ENCODE data around the gene PLEKHM3. TPM values are rescaled to one million over a fixed set of nuclear protein-coding genes. Genes with fewer than 3 reads are reported as not detected.

Gene PLEKHM3
- total RNA-seq, 2 experiments from 2014 or later, result 4.9 to 5.4 TPM

DNA sequence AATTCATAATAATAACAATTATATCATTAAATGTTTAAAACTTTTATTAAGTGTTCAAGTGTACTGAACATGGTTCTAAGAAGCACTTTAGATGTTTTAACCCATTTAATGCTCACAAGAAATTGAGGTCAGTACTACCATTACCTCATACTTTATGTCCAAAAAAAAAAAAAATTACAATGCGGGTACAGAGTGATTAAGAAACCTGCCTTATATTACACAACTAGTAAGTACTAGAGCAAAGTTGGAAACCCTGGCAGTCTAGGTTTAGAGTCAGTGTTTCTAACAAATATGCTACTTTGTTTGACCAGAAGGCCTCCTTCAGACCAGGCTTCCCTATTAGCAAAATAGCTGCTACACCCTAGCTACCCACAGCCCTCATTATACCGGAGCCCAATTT is 28.5 kb downstream of the PLEKHM3 start:
- no peaks in the 10 kb centered on the region for H3K27me3 Mint-ChIP-seq
- peaks cover 5% of the 10 kb centered on the region for H3K4me1 Mint-ChIP-seq
- CTCF ChIA-PET, result interaction anchor here (1.3 kb wide), 1 partner anchor 24 kb away, joined by 3 read pairs; no protein-coding TSS in a partner anchor
- POLR2A ChIA-PET, result no interaction called here
- H3K9me3 Mint-ChIP-seq, result no peaks in the 10 kb centered on the region
- DNase-seq, result no peak
- no peak overlapping the region for H3K27ac Mint-ChIP-seq
- no peaks in the 10 kb centered on the region for H3K36me3 Mint-ChIP-seq (ENCODE audit: low read depth)
- H3K4me3 Mint-ChIP-seq, result no peak overlapping the region

DNA sequence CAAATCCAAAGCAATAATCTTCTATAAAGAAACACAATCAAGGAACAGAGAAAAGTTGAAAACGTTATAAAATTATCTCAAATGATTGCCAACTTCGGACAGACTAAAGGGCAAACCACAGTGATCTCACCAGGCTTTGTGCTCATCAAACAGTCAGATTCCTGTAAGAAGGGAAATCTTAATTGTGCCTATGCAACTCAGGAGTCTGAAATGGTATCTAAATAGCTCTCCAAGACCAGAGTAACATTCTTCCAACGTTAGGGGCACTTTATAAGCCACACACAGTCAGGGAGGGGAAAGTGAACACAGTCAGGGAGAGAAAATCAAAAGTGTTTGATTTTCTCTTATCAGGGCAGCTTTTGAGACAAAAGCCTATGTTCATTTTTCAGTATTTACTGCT is 29.4 kb downstream of the PLEKHM3 start:
- no peak overlapping the region for H3K4me3 Mint-ChIP-seq
- H3K27me3 Mint-ChIP-seq, result no peaks in the 10 kb centered on the region
- no peaks in the 10 kb centered on the region for H3K9me3 Mint-ChIP-seq
- H3K36me3 Mint-ChIP-seq (ENCODE audit: low read depth), result no peaks in the 10 kb centered on the region
- CTCF ChIA-PET, result interaction anchor here (1.3 kb wide), 1 partner anchor 23 kb away, joined by 3 read pairs; no protein-coding TSS in a partner anchor
- no peak overlapping the region for H3K27ac Mint-ChIP-seq
- no peak for DNase-seq
- peaks cover 5% of the 10 kb centered on the region for H3K4me1 Mint-ChIP-seq
- POLR2A ChIA-PET, result no interaction called here

DNA sequence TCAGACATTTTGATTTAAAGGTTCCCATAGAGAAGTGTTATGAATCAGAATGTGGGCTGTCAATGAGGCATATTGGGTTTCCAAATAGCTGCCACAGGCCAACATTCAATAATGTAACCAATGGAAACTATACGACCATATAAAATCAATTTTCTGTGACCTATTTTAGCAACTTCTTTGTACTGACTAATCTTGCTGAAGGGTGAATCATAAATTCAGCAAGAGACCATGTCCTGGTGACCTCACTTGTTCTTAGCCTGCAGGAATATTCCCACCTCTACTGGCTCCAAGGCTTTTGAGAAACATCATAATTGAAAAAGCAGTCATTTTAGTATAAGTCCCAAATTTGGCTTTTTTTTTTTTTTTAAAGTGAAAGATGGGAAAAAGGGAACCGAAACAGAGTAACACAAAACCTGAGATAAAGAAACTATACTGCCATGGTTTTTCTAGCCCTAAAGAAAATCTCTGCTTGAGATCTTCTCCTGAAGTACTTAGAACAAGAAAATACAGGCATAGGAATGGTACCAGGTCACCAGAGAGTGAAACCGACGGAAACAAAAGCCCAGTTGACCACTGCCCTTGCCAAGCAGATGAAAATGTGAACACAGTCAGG is 32.1 kb downstream of the PLEKHM3 start:
- H3K9me3 Mint-ChIP-seq, result no peaks in the 10 kb centered on the region
- DNase-seq, result no peak
- CTCF ChIA-PET, result no interaction called here
- no peak overlapping the region for H3K4me3 Mint-ChIP-seq
- peaks cover 5% of the 10 kb centered on the region for H3K4me1 Mint-ChIP-seq
- H3K27ac Mint-ChIP-seq, result no peak overlapping the region
- no peaks in the 10 kb centered on the region for H3K36me3 Mint-ChIP-seq (ENCODE audit: low read depth)
- POLR2A ChIA-PET, result no interaction called here
- no peaks in the 10 kb centered on the region for H3K27me3 Mint-ChIP-seq

DNA sequence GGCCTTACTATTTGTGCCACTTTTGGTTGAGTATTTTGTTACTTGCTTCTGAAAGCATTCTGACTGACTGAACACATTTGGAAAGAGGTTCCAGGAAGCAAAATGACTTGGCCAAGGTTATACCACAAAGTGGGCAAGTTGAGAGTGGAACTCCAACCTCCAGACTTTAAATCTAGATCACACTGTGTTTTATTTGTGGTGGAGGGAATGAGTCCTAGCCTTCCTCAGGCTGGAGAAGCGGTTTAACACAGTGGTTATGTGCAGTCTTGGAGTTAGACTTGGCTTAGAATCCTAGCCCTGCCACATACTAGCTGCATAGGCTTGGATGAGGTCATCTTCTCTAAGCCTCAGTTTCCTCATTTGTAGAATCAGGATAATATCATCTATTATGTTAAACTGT is 33.4 kb downstream of the PLEKHM3 start:
- ChIA-PET POLR2A (no interaction called here), CTCF (no interaction called here)
- H3K4me3 Mint-ChIP-seq, result no peak overlapping the region
- H3K4me1 Mint-ChIP-seq, result peaks cover 5% of the 10 kb centered on the region
- no peaks in the 10 kb centered on the region for H3K27me3 Mint-ChIP-seq
- no peaks in the 10 kb centered on the region for H3K36me3 Mint-ChIP-seq (ENCODE audit: low read depth)
- no peak for DNase-seq
- H3K9me3 Mint-ChIP-seq, result no peaks in the 10 kb centered on the region
- no peak overlapping the region for H3K27ac Mint-ChIP-seq

DNA sequence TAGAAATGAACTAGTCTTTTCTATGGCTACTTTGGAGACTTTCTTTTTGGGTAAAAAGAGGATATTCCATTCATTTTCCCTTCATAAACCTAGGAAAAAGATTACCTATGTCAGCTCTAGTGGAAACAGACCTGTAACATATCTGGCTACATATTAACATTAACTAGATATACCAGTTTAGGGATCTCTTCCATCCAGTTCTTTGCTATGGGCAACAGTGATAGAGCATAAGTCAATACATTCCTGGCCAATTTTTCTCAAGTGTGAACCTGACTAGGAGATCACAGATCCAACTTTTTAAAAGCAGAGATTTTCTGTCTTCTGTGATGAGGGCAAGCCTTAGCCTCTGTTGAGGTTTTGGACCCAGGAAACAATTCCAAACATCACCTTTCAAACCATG is 34.5 kb downstream of the PLEKHM3 start:
- ChIA-PET POLR2A (no interaction called here), CTCF (no interaction called here)
- H3K36me3 Mint-ChIP-seq (ENCODE audit: low read depth), result no peaks in the 10 kb centered on the region
- no peak overlapping the region for H3K27ac Mint-ChIP-seq
- no peak for DNase-seq
- no peaks in the 10 kb centered on the region for H3K27me3 Mint-ChIP-seq
- H3K4me3 Mint-ChIP-seq, result no peak overlapping the region
- no peaks in the 10 kb centered on the region for H3K4me1 Mint-ChIP-seq
- no peaks in the 10 kb centered on the region for H3K9me3 Mint-ChIP-seq

DNA sequence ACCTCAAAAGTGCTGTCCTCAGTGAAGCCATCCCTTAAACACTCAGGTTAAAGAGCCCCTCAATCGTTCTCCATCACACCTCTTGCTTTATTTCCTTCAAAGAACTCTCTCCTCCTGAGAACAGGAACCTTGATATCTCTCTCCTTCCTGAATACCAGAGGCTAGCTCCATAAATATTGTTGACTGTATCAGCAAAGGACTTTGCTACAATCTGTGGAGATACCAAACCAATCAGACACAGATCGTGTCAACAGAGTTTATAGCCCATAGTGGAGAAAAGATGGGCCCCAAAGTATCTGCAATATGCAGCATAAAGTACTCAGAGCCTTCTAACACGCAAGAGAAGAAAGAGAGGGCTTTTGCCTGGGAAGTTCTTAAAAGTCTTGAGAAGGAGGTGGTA is 36.4 kb downstream of the PLEKHM3 start:
- ChIA-PET POLR2A (no interaction called here), CTCF (no interaction called here)
- H3K4me1 Mint-ChIP-seq, result peaks cover 5% of the 10 kb centered on the region
- H3K4me3 Mint-ChIP-seq, result no peak overlapping the region
- DNase-seq, result no peak
- H3K9me3 Mint-ChIP-seq, result no peaks in the 10 kb centered on the region
- H3K27ac Mint-ChIP-seq, result no peak overlapping the region
- no peaks in the 10 kb centered on the region for H3K36me3 Mint-ChIP-seq (ENCODE audit: low read depth)
- H3K27me3 Mint-ChIP-seq, result no peaks in the 10 kb centered on the region

DNA sequence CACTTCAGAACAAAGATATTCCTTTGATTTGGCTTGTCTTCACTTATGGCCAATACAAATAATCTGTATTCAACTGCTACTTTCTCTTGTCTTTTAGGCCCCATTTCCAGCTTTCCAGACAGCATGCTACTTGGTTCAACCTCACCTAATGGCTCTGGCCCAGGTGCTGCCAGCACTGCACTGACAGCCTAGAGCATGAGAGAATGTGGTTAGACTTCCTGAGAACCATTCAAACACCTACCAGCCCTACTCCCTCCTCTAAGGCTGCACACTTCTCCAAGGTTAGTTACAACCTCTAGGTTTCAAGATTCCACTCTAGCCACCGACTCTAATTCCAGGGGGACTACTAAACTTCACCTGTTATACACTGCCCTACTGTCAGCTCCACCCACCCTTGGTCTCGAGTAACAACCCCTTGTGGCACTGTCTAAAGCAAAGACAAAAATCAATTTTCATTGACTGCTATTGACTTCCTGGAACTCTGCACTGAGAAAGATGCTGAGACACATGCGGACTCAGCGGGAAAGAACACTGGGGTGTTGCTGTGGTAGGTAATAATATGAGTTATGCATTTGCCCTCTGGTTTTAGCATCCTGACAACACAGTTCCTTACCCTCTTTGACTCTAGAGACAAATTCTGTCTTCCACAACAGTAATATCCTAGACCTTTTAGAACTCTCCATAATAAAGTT is 38.2 kb downstream of the PLEKHM3 start:
- CTCF ChIA-PET, result interaction anchor here (1.0 to 1.2 kb wide), 2 partner anchors 11 to 53 kb away, joined by 3 to 5 read pairs; no protein-coding TSS in a partner anchor
- Mint-ChIP-seq H3K9me3 (no peaks in the 10 kb centered on the region), H3K4me1 (peaks cover 5% of the 10 kb centered on the region), H3K27ac (no peak overlapping the region), H3K4me3 (no peak overlapping the region), H3K27me3 (no peaks in the 10 kb centered on the region), H3K36me3 (ENCODE audit: low read depth) (no peaks in the 10 kb centered on the region)
- no peak for DNase-seq
- POLR2A ChIA-PET, result no interaction called here

DNA sequence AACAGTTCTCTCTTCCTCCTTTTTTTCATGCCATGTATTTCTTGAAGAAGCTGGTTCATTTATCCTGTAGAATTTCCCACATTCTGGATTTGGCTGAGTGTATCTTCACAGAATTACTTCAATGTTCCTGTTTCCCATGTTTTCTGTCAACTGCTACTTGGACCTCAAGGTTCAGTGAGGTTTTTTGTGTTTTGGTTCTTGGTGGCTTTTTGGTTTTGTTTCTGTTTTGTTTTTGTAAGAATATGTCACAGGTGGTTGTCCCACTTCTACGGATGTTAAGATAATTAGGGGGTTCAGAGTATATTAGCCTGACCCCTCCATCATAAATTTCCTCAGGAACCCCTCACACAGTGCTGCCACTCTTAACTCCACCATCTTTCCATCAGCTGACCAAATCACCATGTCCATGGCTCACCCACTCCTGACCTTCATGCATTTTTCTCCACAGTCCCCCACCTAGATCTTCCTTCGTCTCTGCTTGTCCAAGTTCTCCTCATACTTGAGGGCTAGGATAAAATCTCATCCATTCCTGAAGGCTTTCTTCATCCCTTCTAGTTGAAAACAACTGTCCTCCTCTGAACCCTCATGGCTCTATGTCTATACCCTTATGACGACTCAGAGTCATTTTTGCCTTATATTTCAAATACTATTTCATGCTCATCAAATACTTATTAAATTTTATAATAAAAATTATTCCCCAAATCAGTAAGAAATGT is 40.4 kb downstream of the PLEKHM3 start:
- no peaks in the 10 kb centered on the region for H3K27me3 Mint-ChIP-seq
- peaks cover 5% of the 10 kb centered on the region for H3K4me1 Mint-ChIP-seq
- no peaks in the 10 kb centered on the region for H3K36me3 Mint-ChIP-seq (ENCODE audit: low read depth)
- H3K27ac Mint-ChIP-seq, result no peak overlapping the region
- H3K4me3 Mint-ChIP-seq, result no peak overlapping the region
- no peak for DNase-seq
- CTCF ChIA-PET, result no interaction called here
- no peaks in the 10 kb centered on the region for H3K9me3 Mint-ChIP-seq
- POLR2A ChIA-PET, result no interaction called here

DNA sequence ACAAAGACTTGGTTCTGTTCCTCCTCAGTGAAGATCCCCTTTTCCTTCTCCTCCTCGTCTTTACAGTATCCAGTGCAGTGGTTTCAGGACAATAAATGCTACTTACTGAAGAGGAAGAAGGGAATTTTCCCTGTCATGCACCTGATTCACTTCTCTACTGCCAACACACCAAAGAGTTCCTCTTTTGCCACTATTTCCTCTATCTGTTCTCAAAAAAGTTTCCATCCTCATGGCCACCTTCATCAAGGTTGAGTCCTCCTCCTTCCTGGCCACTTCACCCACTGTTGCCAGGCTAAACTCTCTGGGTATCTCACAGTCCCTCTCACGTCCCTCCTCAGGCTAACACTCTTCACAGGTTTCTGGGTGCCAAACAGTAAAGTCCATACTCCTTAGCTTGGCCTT is 41.7 kb downstream of the PLEKHM3 start:
- POLR2A ChIA-PET, result no interaction called here
- Mint-ChIP-seq H3K4me3 (no peak overlapping the region), H3K9me3 (no peaks in the 10 kb centered on the region), H3K27ac (no peak overlapping the region), H3K4me1 (peaks cover 5% of the 10 kb centered on the region), H3K27me3 (no peaks in the 10 kb centered on the region), H3K36me3 (ENCODE audit: low read depth) (no peaks in the 10 kb centered on the region)
- no peak for DNase-seq
- CTCF ChIA-PET, result no interaction called here

DNA sequence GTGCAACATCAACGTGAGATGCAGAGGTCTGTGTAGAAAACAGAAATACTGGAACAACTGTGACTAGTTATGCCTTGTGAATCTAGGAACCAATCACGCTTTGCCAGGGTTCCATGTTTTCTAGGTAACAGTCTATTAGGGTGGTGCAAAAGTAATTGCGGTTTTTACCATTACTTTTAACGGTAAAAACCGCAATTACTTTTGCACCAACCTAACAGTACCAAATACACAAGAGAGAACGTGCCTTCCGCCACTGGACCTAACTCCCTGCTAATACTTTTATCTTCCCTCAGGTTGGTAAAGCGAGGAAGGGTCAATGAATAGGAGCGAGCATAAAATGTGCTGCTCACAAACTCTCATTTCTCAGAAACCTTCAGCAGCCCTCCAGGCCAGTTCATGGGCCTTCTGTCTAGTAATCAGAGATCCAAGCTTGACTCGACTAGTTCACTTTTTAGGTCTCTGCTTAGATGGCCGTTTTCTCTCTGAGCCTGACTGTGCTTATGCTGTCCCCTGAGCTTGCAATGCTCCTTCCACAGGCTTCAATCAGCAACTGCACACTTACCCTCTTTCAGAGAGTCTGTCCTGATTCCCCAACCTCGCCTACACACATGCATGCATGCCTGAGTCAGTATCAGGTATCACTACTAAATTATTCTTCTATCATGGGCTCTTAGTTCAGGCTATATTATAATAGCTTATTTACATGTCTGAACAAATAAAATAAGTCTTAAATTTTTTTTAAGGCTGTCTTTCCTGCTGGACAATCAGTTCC is 47.0 kb downstream of the PLEKHM3 start:
- POLR2A ChIA-PET, result no interaction called here
- no peak for DNase-seq
- H3K4me3 Mint-ChIP-seq, result no peak overlapping the region
- H3K4me1 Mint-ChIP-seq, result peaks cover 3% of the 10 kb centered on the region
- H3K27ac Mint-ChIP-seq, result no peak overlapping the region
- H3K9me3 Mint-ChIP-seq, result no peaks in the 10 kb centered on the region
- H3K27me3 Mint-ChIP-seq, result no peaks in the 10 kb centered on the region
- CTCF ChIA-PET, result no interaction called here
- no peaks in the 10 kb centered on the region for H3K36me3 Mint-ChIP-seq (ENCODE audit: low read depth)

DNA sequence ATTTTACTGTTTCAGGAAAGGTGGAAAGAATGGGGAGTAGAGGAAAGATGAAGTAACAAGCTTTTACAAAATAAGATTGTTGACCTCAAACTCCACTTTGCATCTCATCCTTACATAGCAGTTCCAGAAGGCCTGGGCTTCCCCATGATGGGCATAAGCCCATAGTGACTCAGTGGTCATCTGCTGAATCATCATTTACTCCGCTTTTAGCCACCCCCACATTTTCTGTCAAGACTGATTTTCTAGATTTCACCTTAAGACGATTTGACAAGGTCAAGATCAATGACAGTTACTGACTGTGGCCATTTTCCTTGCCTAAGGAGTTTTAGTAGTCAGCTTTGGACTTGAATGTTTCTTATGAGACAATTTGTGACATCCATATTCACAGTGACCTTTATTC is 49.4 kb downstream of the PLEKHM3 start:
- Mint-ChIP-seq H3K36me3 (ENCODE audit: low read depth) (no peaks in the 10 kb centered on the region), H3K27ac (no peak overlapping the region), H3K4me3 (no peak overlapping the region), H3K27me3 (no peaks in the 10 kb centered on the region), H3K4me1 (peaks cover 3% of the 10 kb centered on the region), H3K9me3 (no peaks in the 10 kb centered on the region)
- ChIA-PET CTCF (interaction anchor here (0.7 to 1.1 kb wide), 3 partner anchors 11 to 58 kb away, joined by 3 to 4 read pairs (median 3); no protein-coding TSS in a partner anchor), POLR2A (no interaction called here)
- DNase-seq, result no peak

DNA sequence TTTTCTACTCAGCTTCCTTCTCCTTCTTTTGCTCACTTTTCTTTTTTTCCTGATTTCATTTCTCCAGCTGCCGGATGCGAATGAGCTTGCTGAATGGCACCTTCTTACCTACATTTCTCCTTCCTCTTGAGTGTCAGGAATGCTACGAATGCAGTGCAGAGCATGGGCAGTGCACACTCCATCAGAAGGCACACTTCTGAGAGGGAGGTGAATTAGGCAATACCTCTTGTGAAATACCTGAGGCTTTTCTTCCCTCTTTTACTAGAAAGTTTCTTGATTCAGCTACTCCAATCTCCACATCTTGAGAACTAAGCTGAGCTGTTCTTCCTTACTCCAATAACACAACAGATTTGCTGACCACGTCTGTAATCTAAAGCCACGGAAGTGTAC is 51.1 kb downstream of the PLEKHM3 start:
- no peaks in the 10 kb centered on the region for H3K36me3 Mint-ChIP-seq (ENCODE audit: low read depth)
- H3K27ac Mint-ChIP-seq, result no peak overlapping the region
- CTCF ChIA-PET, result interaction anchor here (0.9 to 3.8 kb wide), 5 partner anchors 57 to 237 kb away, joined by 3 to 25 read pairs (median 3); no protein-coding TSS in a partner anchor

DNA sequence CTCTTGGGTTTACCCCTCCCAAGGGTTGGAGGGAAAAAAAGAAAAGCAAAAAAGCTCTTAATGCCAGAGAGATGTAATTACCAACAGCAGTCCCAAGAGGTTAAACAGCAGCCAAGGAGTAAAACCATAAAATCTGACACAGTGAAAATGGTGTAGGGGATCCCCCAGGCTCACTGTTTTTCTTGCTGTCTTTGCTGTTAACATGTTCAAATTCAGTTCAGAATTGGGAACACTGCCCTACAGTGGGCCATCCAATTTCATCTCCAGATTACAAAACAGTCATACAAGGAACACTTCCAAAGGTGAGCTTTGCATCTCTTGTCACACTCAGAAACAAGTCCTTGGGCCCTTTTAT is 54.5 kb downstream of the PLEKHM3 start:
- ChIA-PET CTCF (interaction anchor here (1.2 to 2.7 kb wide), 2 partner anchors 64 to 70 kb away, joined by 3 to 7 read pairs; no protein-coding TSS in a partner anchor), POLR2A (no interaction called here)
- Mint-ChIP-seq H3K27ac (no peak overlapping the region), H3K4me3 (no peak overlapping the region), H3K4me1 (peaks cover 4% of the 10 kb centered on the region), H3K36me3 (ENCODE audit: low read depth) (no peaks in the 10 kb centered on the region), H3K27me3 (no peaks in the 10 kb centered on the region), H3K9me3 (no peaks in the 10 kb centered on the region)
- DNase-seq, result no peak

More for the DNA sequence above, 51.1 kb downstream of the PLEKHM3 start:
- Mint-ChIP-seq H3K9me3 (no peaks in the 10 kb centered on the region), H3K27me3 (no peaks in the 10 kb centered on the region), H3K4me3 (no peak overlapping the region), H3K4me1 (peaks cover 8% of the 10 kb centered on the region)
- DNase-seq, result no peak
- POLR2A ChIA-PET, result no interaction called here

Data from activated CD4-positive, alpha-beta memory T cell treated with anti-CD3 and anti-CD28 coated beads, Interleukin-2, amount 10 ng/mL, durations not matched to agents 7 days and 5 days (primary cell).